T-helper 1 cell treated with Interleukin-12 subunit alpha and Interleukin-12 subunit beta and Interleukin-4 antibody, amounts not matched to agents 30 μg/mL and 1 μg/mL, for 36 hours (primary cell): Measurements from ENCODE around the gene SEC14L1.

Experiments
- H3K27ac Mint-ChIP-seq: one replicate; pipeline ENCODE4 v1.8.0; 2021; ENCODE audit warnings: mild to moderate bottlenecking, mixed read lengths
- H3K27me3 Mint-ChIP-seq: one replicate; pipeline ENCODE4 v1.8.0; 2021; ENCODE audit warnings: low read depth, mixed read lengths
- H3K36me3 Mint-ChIP-seq: one replicate; pipeline ENCODE4 v1.8.0; 2021; ENCODE audit warnings: low read depth, mixed read lengths
- H3K4me1 Mint-ChIP-seq: one replicate; pipeline ENCODE4 v1.8.0; 2021; ENCODE audit warnings: low read depth, mixed read lengths
- H3K4me3 Mint-ChIP-seq: one replicate; pipeline ENCODE4 v1.8.0; 2021; ENCODE audit warnings: mild to moderate bottlenecking, moderate library complexity, mixed read lengths
- H3K9me3 Mint-ChIP-seq: one replicate; pipeline ENCODE4 v1.8.0; 2021; ENCODE audit warnings: mixed read lengths

The SEC14L1 gene

GRCh38 chr17:77194179-77194578 lies 53.4 kb downstream of the SEC14L1 start:
- H3K4me3 Mint-ChIP-seq: no peak overlapping the region
- H3K9me3 Mint-ChIP-seq: no peaks in the 10 kb centered on the region
- H3K27ac Mint-ChIP-seq: no peak overlapping the region
- H3K4me1 Mint-ChIP-seq: peaks cover 13% of the 10 kb centered on the region
- peaks cover 62% of the 10 kb centered on the region for H3K36me3 Mint-ChIP-seq
- no peaks in the 10 kb centered on the region for H3K27me3 Mint-ChIP-seq

- Mint-ChIP-seq H3K4me3 (no peak overlapping the region), H3K27ac (no peak overlapping the region), H3K9me3 (no peaks in the 10 kb centered on the region), H3K36me3 (peaks cover 68% of the 10 kb centered on the region), H3K4me1 (peaks cover 4% of the 10 kb centered on the region), H3K27me3 (no peaks in the 10 kb centered on the region)
Observed at GRCh38 chr17:77196251-77196650, 55.5 kb downstream of the SEC14L1 start.

- Mint-ChIP-seq H3K4me3 (no peak overlapping the region), H3K9me3 (no peaks in the 10 kb centered on the region), H3K27me3 (no peaks in the 10 kb centered on the region), H3K4me1 (peaks cover 4% of the 10 kb centered on the region), H3K27ac (no peak overlapping the region), H3K36me3 (peaks cover 71% of the 10 kb centered on the region)
Observed at GRCh38 chr17:77197115-77197514, 56.3 kb downstream of the SEC14L1 start.

GRCh38 chr17:77200711-77201110 lies 59.9 kb downstream of the SEC14L1 start:
- H3K9me3 Mint-ChIP-seq: no peaks in the 10 kb centered on the region
- H3K27me3 Mint-ChIP-seq: no peaks in the 10 kb centered on the region
- H3K27ac Mint-ChIP-seq: no peak overlapping the region
- H3K4me3 Mint-ChIP-seq: no peak overlapping the region
- H3K4me1 Mint-ChIP-seq: peaks cover 4% of the 10 kb centered on the region
- H3K36me3 Mint-ChIP-seq: peaks cover 62% of the 10 kb centered on the region

- H3K27ac Mint-ChIP-seq: no peak overlapping the region
- peaks cover 56% of the 10 kb centered on the region for H3K36me3 Mint-ChIP-seq
- no peak overlapping the region for H3K4me3 Mint-ChIP-seq
- H3K4me1 Mint-ChIP-seq: peaks cover 4% of the 10 kb centered on the region
- H3K27me3 Mint-ChIP-seq: no peaks in the 10 kb centered on the region
- H3K9me3 Mint-ChIP-seq: no peaks in the 10 kb centered on the region
Observed at GRCh38 chr17:77203436-77203835, 62.7 kb downstream of the SEC14L1 start.

- Mint-ChIP-seq H3K9me3 (no peaks in the 10 kb centered on the region), H3K36me3 (peaks cover 57% of the 10 kb centered on the region), H3K27ac (no peak overlapping the region), H3K4me1 (peaks cover 4% of the 10 kb centered on the region), H3K4me3 (no peak overlapping the region), H3K27me3 (no peaks in the 10 kb centered on the region)
Observed at GRCh38 chr17:77203846-77204245, 63.1 kb downstream of the SEC14L1 start.

- no peaks in the 10 kb centered on the region for H3K9me3 Mint-ChIP-seq
- no peak overlapping the region for H3K27ac Mint-ChIP-seq
- peaks cover 2% of the 10 kb centered on the region for H3K4me1 Mint-ChIP-seq
- H3K36me3 Mint-ChIP-seq: peaks cover 61% of the 10 kb centered on the region
- H3K27me3 Mint-ChIP-seq: no peaks in the 10 kb centered on the region
- no peak overlapping the region for H3K4me3 Mint-ChIP-seq
Observed at GRCh38 chr17:77204536-77204935, 63.8 kb downstream of the SEC14L1 start.

- H3K4me1 Mint-ChIP-seq: no peaks in the 10 kb centered on the region
- peaks cover 62% of the 10 kb centered on the region for H3K36me3 Mint-ChIP-seq
- H3K27me3 Mint-ChIP-seq: no peaks in the 10 kb centered on the region
- H3K9me3 Mint-ChIP-seq: no peaks in the 10 kb centered on the region
- no peak overlapping the region for H3K27ac Mint-ChIP-seq
- H3K4me3 Mint-ChIP-seq: no peak overlapping the region
Observed at GRCh38 chr17:77205396-77206125, 64.8 kb downstream of the SEC14L1 start.

- no peak overlapping the region for H3K27ac Mint-ChIP-seq
- H3K9me3 Mint-ChIP-seq: no peaks in the 10 kb centered on the region
Observed at GRCh38 chr17:77206158-77206956, 65.6 kb downstream of the SEC14L1 start.

GRCh38 chr17:77207689-77208216 lies 67.0 kb downstream of the SEC14L1 start:
- no peaks in the 10 kb centered on the region for H3K4me1 Mint-ChIP-seq
- H3K36me3 Mint-ChIP-seq: peaks cover 61% of the 10 kb centered on the region
- H3K27ac Mint-ChIP-seq: no peak overlapping the region
- H3K4me3 Mint-ChIP-seq: no peak overlapping the region
- H3K27me3 Mint-ChIP-seq: no peaks in the 10 kb centered on the region
- H3K9me3 Mint-ChIP-seq: no peaks in the 10 kb centered on the region

More at GRCh38 chr17:77206158-77206956, 65.6 kb downstream of the SEC14L1 start:
- Mint-ChIP-seq H3K36me3 (peaks cover 59% of the 10 kb centered on the region), H3K4me3 (no peak overlapping the region), H3K4me1 (no peaks in the 10 kb centered on the region), H3K27me3 (no peaks in the 10 kb centered on the region)

- Mint-ChIP-seq H3K9me3 (no peaks in the 10 kb centered on the region), H3K27ac (no peak overlapping the region), H3K4me1 (no peaks in the 10 kb centered on the region), H3K27me3 (no peaks in the 10 kb centered on the region), H3K36me3 (peaks cover 62% of the 10 kb centered on the region), H3K4me3 (no peak overlapping the region)
Observed at GRCh38 chr17:77208217-77208808, 67.5 kb downstream of the SEC14L1 start.

- no peaks in the 10 kb centered on the region for H3K4me1 Mint-ChIP-seq
- H3K36me3 Mint-ChIP-seq: peaks cover 62% of the 10 kb centered on the region
- no peaks in the 10 kb centered on the region for H3K27me3 Mint-ChIP-seq
- no peak overlapping the region for H3K27ac Mint-ChIP-seq
- no peak overlapping the region for H3K4me3 Mint-ChIP-seq
- no peaks in the 10 kb centered on the region for H3K9me3 Mint-ChIP-seq
Observed at GRCh38 chr17:77208856-77209255, 68.1 kb downstream of the SEC14L1 start.

GRCh38 chr17:77209330-77209748 lies 68.6 kb downstream of the SEC14L1 start:
- H3K27ac Mint-ChIP-seq: no peak overlapping the region
- H3K4me3 Mint-ChIP-seq: no peak overlapping the region
- H3K9me3 Mint-ChIP-seq: no peaks in the 10 kb centered on the region
- no peaks in the 10 kb centered on the region for H3K4me1 Mint-ChIP-seq
- no peaks in the 10 kb centered on the region for H3K27me3 Mint-ChIP-seq
- peaks cover 64% of the 10 kb centered on the region for H3K36me3 Mint-ChIP-seq

GRCh38 chr17:77210331-77210730 lies 69.6 kb downstream of the SEC14L1 start:
- no peaks in the 10 kb centered on the region for H3K9me3 Mint-ChIP-seq
- no peak overlapping the region for H3K4me3 Mint-ChIP-seq
- H3K4me1 Mint-ChIP-seq: no peaks in the 10 kb centered on the region
- H3K27ac Mint-ChIP-seq: no peak overlapping the region
- H3K36me3 Mint-ChIP-seq: peaks cover 61% of the 10 kb centered on the region
- H3K27me3 Mint-ChIP-seq: no peaks in the 10 kb centered on the region
